Lung microvascular endothelial cell (primary cell): ENCODE data around the gene CDC40. TPM values are rescaled to one million over a fixed set of nuclear protein-coding genes. Genes with fewer than 3 reads are reported as not detected.
"Not testable (repeated sequence)": the region's sequence is repeated elsewhere in the genome, so short reads cannot be mapped to it uniquely, and the experiment has no call there.

Source experiments
- DNase-seq, 2 donors: peaks; one replicate each; pipeline versions ENCODE4 v3.0.0 to v3.0.0-alpha.2; 2010; ENCODE audit warnings: low read depth in 2 of 2
- total RNA-seq: library from RNA; depleted of rRNA; stranded (reverse); fragments of >200 nt; gene quantifications from 2 replicates; pipeline ENCODE4 v1.2.1, GENCODE V29; 2014

The CDC40 gene
- total RNA-seq, 1 donor from 2014 or later, result 13.1 TPM

DNA sequence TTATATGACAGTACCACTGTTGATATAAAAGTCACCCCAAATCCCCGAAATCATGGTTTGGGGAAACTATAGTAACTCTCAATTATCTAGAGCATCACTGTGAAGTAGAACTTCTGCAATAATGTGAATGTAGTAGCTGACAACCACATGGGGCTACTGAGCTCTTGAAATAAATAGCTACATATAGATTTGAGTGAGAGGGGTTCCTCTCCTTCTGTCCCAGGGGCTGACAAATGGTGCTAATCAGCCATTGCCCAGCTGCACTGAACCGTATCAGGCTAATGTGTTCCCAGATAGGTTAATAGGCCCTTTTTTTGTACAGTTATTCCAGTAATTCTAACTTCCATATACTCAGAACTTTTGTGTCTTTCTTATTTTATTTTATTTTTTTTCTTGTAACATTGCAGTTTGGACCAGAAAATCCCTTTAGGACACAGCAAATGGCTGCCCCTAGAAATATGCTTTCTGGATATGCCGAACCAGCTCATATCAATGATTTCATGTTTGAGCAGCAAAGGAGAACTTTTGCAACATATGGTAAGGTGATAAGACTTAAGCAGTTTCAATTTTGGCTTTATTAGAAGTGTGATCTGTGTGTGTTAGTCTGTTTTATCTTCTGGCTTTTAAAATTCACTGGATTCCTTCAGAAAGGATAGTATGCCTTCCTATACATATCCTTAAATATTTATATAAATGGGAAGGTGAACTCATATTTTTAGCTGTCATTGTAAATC, 21.1 kb downstream of the CDC40 start:
- DNase-seq, result no peak

DNA sequence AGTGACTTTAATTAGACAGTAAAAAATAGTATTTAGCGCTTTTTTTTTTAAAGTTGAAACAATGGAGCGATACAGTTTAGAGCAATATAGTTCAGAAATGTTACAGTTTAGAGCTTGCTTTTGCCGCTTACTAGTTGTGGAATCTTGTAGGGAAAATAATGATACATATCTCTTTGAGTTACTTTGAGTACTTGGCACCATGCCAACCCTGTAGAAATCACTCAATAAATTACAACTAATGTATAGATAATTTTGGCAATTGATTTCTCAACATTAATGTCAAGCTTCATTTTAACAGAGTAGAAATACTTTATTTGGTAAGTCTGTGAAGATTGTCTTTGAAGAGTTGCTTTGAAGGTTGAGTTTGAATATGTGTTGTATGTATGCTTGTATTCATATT, 27.4 kb downstream of the CDC40 start:
- no peak for DNase-seq

DNA sequence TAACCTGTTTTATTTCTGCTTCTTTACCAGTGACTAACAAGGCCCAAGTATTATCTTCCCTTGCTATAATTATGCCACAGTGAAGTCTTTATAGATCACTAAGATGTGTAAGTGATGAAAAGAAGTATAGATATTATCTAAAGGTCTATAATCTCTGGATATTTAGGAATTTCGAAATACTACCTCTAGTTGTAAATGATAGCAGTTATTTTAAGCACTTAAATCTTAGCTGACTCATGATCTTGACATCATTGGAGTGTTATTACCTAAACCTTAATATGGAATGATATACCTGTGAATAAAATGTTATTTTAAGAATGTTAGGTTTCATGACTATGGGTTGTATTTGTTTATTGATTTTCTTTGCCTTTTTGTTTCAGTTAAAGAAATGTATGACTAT, 31.5 kb downstream of the CDC40 start:
- DNase-seq, result no peak

- peak in 1 of 2 donors; percentile 56 for DNase-seq
These were observed 34.1 kb downstream of the CDC40 start for GRCh38 chr6:110214338-110214737.

DNA sequence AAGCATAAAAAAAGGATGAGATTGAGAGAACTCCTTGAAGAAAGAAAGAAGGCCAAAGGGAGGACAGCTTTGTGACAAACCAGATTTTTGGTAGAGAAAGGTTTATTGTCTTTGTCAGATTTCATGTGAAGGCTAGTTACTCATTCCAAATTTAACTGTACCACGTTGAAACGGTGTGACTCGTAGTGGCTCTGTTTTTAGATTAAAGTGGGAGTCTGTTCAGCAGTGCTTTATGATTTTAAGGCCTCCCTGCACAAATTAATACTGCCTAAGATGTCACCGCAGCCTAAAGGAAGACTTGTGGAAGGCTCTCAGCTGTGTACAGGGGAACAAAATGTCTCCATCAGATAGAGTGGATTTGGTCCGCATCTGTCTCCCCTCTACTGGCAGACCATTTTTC, 35.9 kb downstream of the CDC40 start:
- no peak for DNase-seq

GRCh38 chr6:110217266-110217665, 37.0 kb downstream of the CDC40 start:
- DNase-seq, result no peak

DNA sequence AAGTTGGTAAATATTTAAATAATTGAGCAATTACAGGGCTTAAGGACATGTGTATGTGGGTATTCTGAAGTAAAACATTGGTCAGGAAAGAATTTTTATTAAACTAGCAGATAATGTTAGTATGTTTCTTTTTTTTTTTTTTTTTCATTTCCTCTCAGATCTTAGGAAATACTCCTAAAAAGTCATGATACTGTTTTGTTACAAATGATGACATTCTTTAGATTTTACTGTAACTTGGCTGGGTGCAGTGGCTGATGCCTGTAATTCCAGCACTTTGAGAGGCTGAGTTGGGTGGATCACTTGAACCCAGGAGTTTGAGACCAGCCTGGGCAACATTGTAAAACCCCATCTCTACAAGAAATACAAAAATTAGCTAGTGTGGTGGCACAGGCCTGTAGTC, 41.5 kb downstream of the CDC40 start:
- DNase-seq, result no peak

GRCh38 chr6:110226261-110226660, 46.0 kb downstream of the CDC40 start:
- DNase-seq, result no peak

DNA sequence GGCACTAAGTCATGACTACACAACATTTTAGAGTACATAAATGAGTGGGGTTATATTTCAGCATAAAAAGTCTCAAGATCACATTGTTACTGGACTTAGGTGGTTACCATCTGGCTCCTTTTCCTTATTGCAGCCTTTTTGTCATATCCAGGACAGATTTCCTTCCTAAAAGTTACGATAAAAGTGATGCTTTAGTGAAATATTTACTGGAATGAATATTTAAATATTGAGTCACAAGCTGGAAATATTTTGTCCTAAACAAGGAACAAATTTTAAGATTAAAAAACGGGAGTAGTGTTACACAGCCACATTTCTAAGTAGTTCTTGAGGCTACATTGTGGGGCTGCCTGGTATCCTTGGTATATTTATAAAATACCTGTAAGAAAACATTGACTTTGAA, 52.2 kb downstream of the CDC40 start:
- peak in 1 of 2 donors; percentile 15 for DNase-seq

- DNase-seq, result peak; percentile 18 to 47
These were observed 53.6 kb downstream of the CDC40 start for GRCh38 chr6:110233770-110234374.

- not testable (repeated sequence) for DNase-seq
These were observed 55.8 kb downstream of the CDC40 start for GRCh38 chr6:110236007-110236406.

DNA sequence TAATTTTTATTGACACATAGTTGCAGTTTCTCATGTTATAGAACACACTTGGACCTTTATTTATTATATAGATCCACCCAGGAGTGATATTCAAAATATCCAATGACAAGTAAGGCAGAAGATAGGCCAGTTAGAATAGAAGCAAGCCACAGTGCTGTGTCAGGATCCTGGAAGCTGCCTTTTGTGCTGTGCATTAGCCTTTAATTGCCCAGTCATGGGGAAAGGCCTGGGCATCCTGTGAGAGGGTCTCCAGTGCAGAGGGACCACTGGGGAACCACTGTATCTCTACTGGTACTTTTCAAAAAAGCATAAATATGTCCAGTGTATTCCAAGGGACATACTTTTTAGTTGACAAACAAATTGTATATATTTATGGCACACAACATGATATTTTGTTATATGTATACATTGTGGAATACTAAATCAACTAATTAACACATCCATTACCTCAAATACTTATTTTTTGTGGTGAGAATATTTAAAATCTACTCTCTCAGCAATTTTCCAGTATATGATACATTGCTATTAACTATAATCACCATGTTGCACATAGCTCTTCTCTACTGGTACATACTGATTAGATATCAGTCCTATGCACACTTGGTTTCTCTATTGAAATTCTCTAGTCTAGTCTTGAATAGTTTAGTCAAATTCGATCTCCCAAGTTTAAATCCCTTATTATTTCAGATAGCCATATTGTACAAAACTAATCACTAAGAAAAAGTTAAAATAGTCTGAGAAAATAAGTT, 59.5 kb downstream of the CDC40 start:
- no peak for DNase-seq

GRCh38 chr6:110244621-110245020, 64.4 kb downstream of the CDC40 start:
- DNase-seq, result not testable (repeated sequence)

GRCh38 chr6:110246378-110246777, 66.2 kb downstream of the CDC40 start:
- DNase-seq, result no peak

DNA sequence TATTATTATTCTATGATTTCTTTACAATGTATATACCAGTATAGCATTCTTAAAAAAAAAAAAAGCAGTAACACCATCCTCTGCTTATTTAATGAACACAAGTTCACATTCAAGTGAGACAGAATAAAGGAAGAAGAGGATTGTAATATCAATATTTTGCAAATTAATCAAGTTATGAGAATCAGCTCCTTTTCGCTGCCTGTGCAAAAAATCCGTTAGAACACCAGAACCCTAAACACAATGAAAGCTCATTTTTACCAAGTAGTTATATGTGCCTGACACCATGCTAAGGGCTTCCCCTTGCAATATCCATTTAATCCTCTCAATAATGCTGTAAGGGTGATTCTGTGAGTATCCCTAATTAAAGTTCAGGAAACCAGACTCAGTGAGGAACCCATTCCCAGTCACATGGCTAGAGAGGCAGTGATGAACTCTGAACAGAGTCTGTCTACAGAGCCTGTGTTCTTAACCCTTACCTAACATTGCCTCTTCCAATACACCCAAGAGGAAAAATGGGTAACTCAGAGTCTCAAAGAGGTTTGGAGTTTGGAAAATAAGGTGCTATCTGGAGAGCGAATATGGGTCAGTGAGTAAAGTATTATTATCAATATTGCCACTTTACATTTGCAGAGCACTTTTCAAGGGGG, 66.8 kb downstream of the CDC40 start:
- no peak for DNase-seq

DNA sequence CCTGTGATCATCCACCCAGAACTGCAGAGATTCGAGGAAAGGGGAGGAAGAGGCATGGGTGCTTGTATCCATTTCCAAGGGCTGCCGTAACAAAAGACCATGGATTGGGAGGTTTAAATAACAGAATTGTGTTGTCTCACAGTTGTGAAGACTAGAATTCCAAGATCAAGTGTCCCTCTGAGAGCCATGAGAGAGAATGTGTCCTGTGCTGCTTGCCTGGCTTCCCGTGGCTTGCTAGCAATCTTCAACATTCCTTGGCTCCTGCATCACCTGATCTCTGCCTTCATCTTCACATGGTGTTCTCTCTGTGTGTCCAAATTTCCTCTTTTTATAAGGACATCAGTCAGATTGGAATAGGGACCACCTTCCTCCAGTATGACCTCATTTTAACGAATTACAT, 69.8 kb downstream of the CDC40 start:
- DNase-seq, result no peak

GRCh38 chr6:110250838-110251237, 70.6 kb downstream of the CDC40 start:
- no peak for DNase-seq

- peak; percentile 31 to 34 for DNase-seq
These were observed 75.1 kb downstream of the CDC40 start for GRCh38 chr6:110255211-110255750.

DNA sequence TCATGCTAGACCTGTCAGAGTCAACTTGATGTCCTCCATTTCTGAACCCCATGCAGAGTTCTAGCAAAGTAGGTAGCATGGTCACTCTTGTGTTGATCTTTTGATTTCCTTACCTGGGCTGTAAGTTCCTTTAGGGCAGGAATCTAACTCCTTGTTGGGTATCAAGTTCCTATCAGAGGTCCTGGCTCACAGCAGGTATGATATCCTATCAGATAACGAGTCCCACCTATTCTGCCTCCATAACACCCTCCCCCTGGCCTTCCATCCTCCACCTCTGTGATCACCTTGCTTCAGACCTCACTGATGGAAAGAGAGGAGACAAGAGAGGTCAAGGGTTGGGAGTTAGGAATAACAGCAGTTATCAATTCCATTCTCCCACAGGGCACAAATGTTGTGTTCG, 76.1 kb downstream of the CDC40 start:
- DNase-seq, result no peak

DNA sequence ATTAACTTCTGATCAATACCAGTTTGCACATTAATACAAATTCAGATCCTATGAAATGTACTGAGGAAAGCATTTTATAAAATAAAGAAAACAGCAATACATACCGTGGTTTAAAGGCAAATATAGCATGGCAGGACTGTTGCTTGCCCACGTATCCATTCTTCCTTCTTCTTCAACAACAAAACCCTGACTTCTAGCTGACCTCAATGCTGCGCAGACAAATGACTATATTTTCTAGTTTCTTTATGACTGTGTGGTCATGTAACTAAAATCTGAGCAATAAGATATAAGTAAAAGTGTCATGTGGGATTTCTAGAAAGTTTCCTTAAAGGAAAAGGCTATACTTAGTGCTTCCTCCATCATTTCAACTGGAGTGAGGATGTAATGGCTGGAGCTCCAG, 85.0 kb downstream of the CDC40 start:
- no peak for DNase-seq

GRCh38 chr6:110266996-110267395, 86.8 kb downstream of the CDC40 start:
- no peak for DNase-seq

DNA sequence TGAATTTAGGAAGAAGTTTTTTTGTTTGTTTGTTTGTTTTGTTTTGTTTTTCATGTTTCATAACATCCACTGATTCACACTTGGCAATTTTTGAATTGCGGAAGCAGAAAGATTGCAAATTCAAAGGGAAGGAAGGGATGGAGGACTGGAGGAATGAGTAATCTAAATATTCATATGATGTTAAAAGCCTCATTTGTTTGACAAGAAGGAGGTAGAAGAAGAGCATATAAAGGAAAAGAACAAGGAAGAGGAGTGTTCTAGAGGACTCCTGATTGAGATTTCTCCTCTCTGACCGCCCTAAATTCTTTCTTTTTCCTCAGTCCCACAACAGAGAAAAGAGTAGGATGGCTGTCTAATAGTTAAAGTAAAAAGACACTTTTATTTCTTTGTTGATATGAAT, 89.4 kb downstream of the CDC40 start:
- no peak for DNase-seq
